Loucy (cell line): Measurements from ENCODE around the gene SLC7A8.

Experiments
- H2AFZ ChIP-seq: fragments of 200-600 bp; sonication (generic); 2 replicates; pipeline ENCODE4 v1.6.0; 2016; ENCODE audit warnings: antibody characterized with exemption, mild to moderate bottlenecking, low read length, moderate library complexity
- H3F3A ChIP-seq: fragments of 200-600 bp; 2 replicates; pipeline ENCODE4 v1.6.0; 2016; ENCODE audit warnings: antibody characterized with exemption, low read depth, mild to moderate bottlenecking
- H3K27me3 ChIP-seq: fragments of 200-600 bp; sonication (generic); 2 replicates; pipeline ENCODE4 v1.6.1; 2014; ENCODE audit warnings: low read length, mild to moderate bottlenecking; ENCODE audit not compliant: insufficient read depth, poor library complexity, severe bottlenecking
- H3K36me3 ChIP-seq: fragments of 200-600 bp; sonication (generic); 2 replicates; pipeline ENCODE4 v1.6.1; 2016; ENCODE audit warnings: low read length; ENCODE audit not compliant: insufficient read depth
- H3K4me1 ChIP-seq: fragments of 200-600 bp; sonication (generic); 2 replicates; pipeline ENCODE4 v1.5.1; 2014; ENCODE audit warnings: low read length, mild to moderate bottlenecking; ENCODE audit not compliant: insufficient read depth, poor library complexity, severe bottlenecking
- H3K4me2 ChIP-seq: fragments of 200-600 bp; sonication (generic); 2 replicates; pipeline ENCODE4 v1.6.0; 2014; ENCODE audit warnings: antibody characterized with exemption, low read length, low read depth, mild to moderate bottlenecking; ENCODE audit not compliant: poor library complexity, severe bottlenecking
- H3K4me3 ChIP-seq: fragments of 200-600 bp; sonication (generic); 2 replicates; pipeline ENCODE4 v1.5.1; 2014; ENCODE audit warnings: low read length, mild to moderate bottlenecking, mixed read lengths; ENCODE audit not compliant: poor library complexity, severe bottlenecking
- H3K79me2 ChIP-seq: fragments of 200-600 bp; sonication (generic); 2 replicates; pipeline ENCODE4 v1.6.1; 2014; ENCODE audit warnings: low read length; ENCODE audit not compliant: insufficient read depth
- H3K9ac ChIP-seq: fragments of 200-600 bp; sonication (generic); 2 replicates; pipeline ENCODE4 v1.6.0; 2014; ENCODE audit warnings: mild to moderate bottlenecking, low read depth, low read length, moderate library complexity; ENCODE audit not compliant: poor library complexity, severe bottlenecking
- H3K9me2 ChIP-seq: fragments of 200-600 bp; sonication (generic); replicated peaks from 2 replicates; pipeline ENCODE4 v1.6.1; 2016; ENCODE audit warnings: low read depth, low read length, mixed read lengths
- H3K9me3 ChIP-seq: fragments of 200-600 bp; sonication (generic); 2 replicates; pipeline ENCODE4 v1.6.1; 2014; ENCODE audit warnings: mild to moderate bottlenecking, antibody characterized with exemption, low read length, low read depth; ENCODE audit not compliant: insufficient read depth
- H4K20me1 ChIP-seq: fragments of 200-600 bp; sonication (generic); 2 replicates; pipeline ENCODE4 v1.6.0; 2014; ENCODE audit warnings: antibody characterized with exemption, low read length, mild to moderate bottlenecking; ENCODE audit not compliant: insufficient read depth, poor library complexity, severe bottlenecking
- EZH2phosphoT487 ChIP-seq: fragments of 200-600 bp; IDR thresholded peaks from 2 replicates; pipeline ENCODE4 v1.6.1; 2018; ENCODE audit warnings: antibody characterized with exemption, mild to moderate bottlenecking, moderate library complexity, borderline replicate concordance
- TF ChIP-seq, protein P1 (sequence below): fragments of 200-600 bp; sonication (generic); conservative IDR thresholded peaks from 2 replicates; pipeline ENCODE4 v1.5.1; 2014; ENCODE audit warnings: mild to moderate bottlenecking, antibody characterized with exemption, low read length

The SLC7A8 gene

DNA sequence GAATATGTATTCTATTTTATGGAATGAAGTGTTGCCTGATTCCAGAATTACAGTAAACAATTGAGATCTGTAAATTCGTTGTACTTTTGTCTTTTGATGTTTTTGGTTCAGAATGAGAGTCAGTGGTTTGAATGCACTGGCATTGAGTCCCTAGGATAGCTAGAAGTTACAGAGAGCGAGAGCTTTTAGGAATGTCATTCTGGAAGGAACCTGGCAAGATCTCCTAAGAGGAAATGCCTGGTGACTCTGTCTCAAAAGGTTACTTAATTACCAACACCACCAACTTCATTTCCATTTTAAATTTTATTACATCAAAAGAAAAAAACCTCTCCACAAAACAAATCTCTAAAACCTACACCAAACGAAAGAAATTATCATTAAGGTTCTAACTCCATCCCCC lies 58.4 kb downstream of the SLC7A8 start:
- no peaks in the 10 kb centered on the region for H3K27me3 ChIP-seq
- H3K36me3 ChIP-seq = no peaks in the 10 kb centered on the region
- H3K9me3 ChIP-seq = no peaks in the 10 kb centered on the region
- H3K79me2 ChIP-seq = no peaks in the 10 kb centered on the region
- H3K4me3 ChIP-seq = no peak overlapping the region
- H3K9ac ChIP-seq = no peak overlapping the region
- H3K4me1 ChIP-seq = peaks cover 7% of the 10 kb centered on the region
- TF ChIP-seq, protein P1, sequence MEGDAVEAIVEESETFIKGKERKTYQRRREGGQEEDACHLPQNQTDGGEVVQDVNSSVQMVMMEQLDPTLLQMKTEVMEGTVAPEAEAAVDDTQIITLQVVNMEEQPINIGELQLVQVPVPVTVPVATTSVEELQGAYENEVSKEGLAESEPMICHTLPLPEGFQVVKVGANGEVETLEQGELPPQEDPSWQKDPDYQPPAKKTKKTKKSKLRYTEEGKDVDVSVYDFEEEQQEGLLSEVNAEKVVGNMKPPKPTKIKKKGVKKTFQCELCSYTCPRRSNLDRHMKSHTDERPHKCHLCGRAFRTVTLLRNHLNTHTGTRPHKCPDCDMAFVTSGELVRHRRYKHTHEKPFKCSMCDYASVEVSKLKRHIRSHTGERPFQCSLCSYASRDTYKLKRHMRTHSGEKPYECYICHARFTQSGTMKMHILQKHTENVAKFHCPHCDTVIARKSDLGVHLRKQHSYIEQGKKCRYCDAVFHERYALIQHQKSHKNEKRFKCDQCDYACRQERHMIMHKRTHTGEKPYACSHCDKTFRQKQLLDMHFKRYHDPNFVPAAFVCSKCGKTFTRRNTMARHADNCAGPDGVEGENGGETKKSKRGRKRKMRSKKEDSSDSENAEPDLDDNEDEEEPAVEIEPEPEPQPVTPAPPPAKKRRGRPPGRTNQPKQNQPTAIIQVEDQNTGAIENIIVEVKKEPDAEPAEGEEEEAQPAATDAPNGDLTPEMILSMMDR = no peak
- no peak for TF ChIP-seq EZH2phosphoT487
- no peak overlapping the region for H2AFZ ChIP-seq
- H3K4me2 ChIP-seq = no peak overlapping the region
- H3K9me2 ChIP-seq = no peaks in the 10 kb centered on the region
- no peaks in the 10 kb centered on the region for H3F3A ChIP-seq
- no peaks in the 10 kb centered on the region for H4K20me1 ChIP-seq

DNA sequence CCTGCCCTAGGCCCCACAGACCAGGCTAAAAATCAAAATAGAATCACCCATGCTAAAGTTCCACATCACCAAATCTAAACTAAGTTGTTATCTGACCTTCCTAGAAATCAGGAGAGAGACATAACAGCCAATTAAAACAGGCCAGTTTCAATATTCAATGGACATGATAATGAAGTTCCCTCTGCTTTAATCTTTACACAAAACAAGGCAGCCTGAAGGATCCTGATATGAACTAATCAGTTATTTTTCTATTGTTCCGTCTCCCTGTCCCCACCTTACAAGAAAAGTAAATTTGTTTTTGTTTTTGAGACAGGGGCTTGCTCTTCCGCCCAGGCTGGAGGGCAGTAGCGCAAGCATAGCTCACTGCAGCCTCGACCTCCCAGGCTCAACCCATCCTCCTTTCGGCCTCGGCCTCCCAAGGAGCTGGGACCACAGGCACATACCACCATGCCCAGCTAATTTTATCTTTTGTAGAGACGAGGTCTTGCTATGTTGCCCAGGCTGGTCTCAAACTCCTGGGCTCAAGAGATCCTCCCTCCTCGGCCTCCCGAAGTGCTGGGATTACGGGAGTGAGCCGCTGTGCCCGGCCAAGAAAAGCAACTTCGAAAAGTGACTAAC lies 59.0 kb downstream of the SLC7A8 start:
- H3K79me2 ChIP-seq = no peaks in the 10 kb centered on the region
- no peaks in the 10 kb centered on the region for H3K9me2 ChIP-seq
- no peaks in the 10 kb centered on the region for H3K9me3 ChIP-seq
- H3K27me3 ChIP-seq = no peaks in the 10 kb centered on the region
- H3K4me1 ChIP-seq = peaks cover 13% of the 10 kb centered on the region
- no peaks in the 10 kb centered on the region for H4K20me1 ChIP-seq
- TF ChIP-seq, protein P1 = no peak
- TF ChIP-seq EZH2phosphoT487 = no peak
- no peak overlapping the region for H3K4me3 ChIP-seq
- 0 out of 2 replicates have a peak, but pooled peaks cover 3% of the 10 kb centered on the region for H3F3A ChIP-seq
- H3K36me3 ChIP-seq = no peaks in the 10 kb centered on the region
- no peak overlapping the region for H3K4me2 ChIP-seq
- no peak overlapping the region for H2AFZ ChIP-seq
- H3K9ac ChIP-seq = no peak overlapping the region

DNA sequence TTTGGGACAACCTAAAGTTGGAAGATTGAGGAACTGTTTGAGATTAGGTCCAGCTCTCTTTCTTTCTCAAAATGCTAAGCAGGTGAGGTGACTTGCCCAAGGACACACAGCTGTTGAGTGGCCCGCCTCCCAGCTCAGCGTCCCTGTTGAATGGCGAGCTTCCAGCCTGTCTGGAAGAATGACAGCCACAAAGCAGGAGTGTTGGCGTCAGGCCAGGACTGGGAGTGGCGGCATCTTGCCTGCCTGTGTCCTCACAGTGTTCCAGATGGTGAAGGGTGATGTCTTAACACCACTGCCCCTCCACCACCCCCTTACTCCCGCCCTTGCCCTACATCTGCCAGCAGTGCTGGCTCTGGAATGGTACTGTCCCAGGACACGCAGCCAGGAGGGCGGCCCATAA lies 60.0 kb downstream of the SLC7A8 start:
- H3K4me1 ChIP-seq = peaks cover 23% of the 10 kb centered on the region
- 0 out of 2 replicates have a peak, but pooled peaks cover 3% of the 10 kb centered on the region for H3F3A ChIP-seq
- H3K27me3 ChIP-seq = no peaks in the 10 kb centered on the region
- H3K9ac ChIP-seq = no peak overlapping the region
- no peaks in the 10 kb centered on the region for H3K36me3 ChIP-seq
- no peak for TF ChIP-seq EZH2phosphoT487
- TF ChIP-seq, protein P1 = no peak
- H4K20me1 ChIP-seq = no peaks in the 10 kb centered on the region
- H3K4me2 ChIP-seq = no peak overlapping the region
- no peaks in the 10 kb centered on the region for H3K79me2 ChIP-seq
- no peaks in the 10 kb centered on the region for H3K9me3 ChIP-seq
- no peaks in the 10 kb centered on the region for H3K9me2 ChIP-seq
- H2AFZ ChIP-seq = no peak overlapping the region
- H3K4me3 ChIP-seq = no peak overlapping the region
